GM21367 (cell line): ENCODE data around the gene LANCL1.

ENCODE experiments used
- ATAC-seq: cut with Tn5 transposase; IDR thresholded peaks from one replicate; pipeline ENCODE4 v1.9.1; 2021; ENCODE audit not compliant: unreplicated experiment

LANCL1 gene

GRCh38 chr2:210399440-210400041 lies 77.0 kb downstream of the LANCL1 start:
- no peak for ATAC-seq

GRCh38 chr2:210392469-210392881 lies 84.1 kb downstream of the LANCL1 start:
- ATAC-seq, result no peak

GRCh38 chr2:210389856-210390255 lies 86.7 kb downstream of the LANCL1 start:
- no peak for ATAC-seq

GRCh38 chr2:210388148-210388547 lies 88.4 kb downstream of the LANCL1 start:
- ATAC-seq, result no peak

- no peak for ATAC-seq
Measured at GRCh38 chr2:210387074-210387473, 89.5 kb downstream of the LANCL1 start.
